ENCODE measurements around the gene PARP15. TPM values are rescaled to one million over a fixed set of nuclear protein-coding genes. Genes with fewer than 3 reads are reported as not detected.

PARP15 gene
- total and polyA plus RNA-seq, 2 experiments from 2014 or later, result 0.39 to 0.87 TPM

GRCh38 chr3:122627301-122627700 is 49.9 kb downstream of the PARP15 start (continued):
- TF ChIP-seq ZNF462 (CRISPR knock-in tag; IDR thresholded peaks at IDR 0.05) (no peak), EZH2 (IDR thresholded peaks at IDR 0.05; ENCODE audit: low read depth, unreplicated experiment) (no peak)

GRCh38 chr3:122628567-122628966 is 51.1 kb downstream of the PARP15 start:
- no peaks in the 10 kb centered on the region for H3K36me3 ChIP-seq (ENCODE audit: insufficient read depth)
- H3K36me3 Mint-ChIP-seq (ENCODE audit: low read depth), result no peaks in the 10 kb centered on the region
- H3K4me3 ChIP-seq, result no peak overlapping the region
- H3K27ac Mint-ChIP-seq, result no peak overlapping the region
- H2AFZ ChIP-seq, result no peak overlapping the region
- H3K4me1 ChIP-seq (ENCODE audit: insufficient read depth), result no peaks in the 10 kb centered on the region
- H3K4me2 ChIP-seq, result no peak overlapping the region
- no peaks in the 10 kb centered on the region for H3K27me3 ChIP-seq (ENCODE audit: insufficient read depth)
- no peaks in the 10 kb centered on the region for H4K20me1 ChIP-seq (replicated peaks; ENCODE audit: insufficient read depth)
- H3F3A ChIP-seq (replicated peaks; ENCODE audit: low read depth), result no peaks in the 10 kb centered on the region
- H3K9me2 ChIP-seq (ENCODE audit: insufficient read depth), result no peaks in the 10 kb centered on the region
- 0 out of 3 replicates have a peak, but pooled peaks cover 2% of the 10 kb centered on the region for H3K4me1 Mint-ChIP-seq
- ATAC-seq (no peak), DNase-seq (ENCODE audit: low spot score) (no peak)
- peaks cover 11% of the 10 kb centered on the region; the same call in 2 of the 3 replicates for H3K9me3 Mint-ChIP-seq
- H3K4me3 Mint-ChIP-seq, result no peak overlapping the region
- H3K27ac ChIP-seq (ENCODE audit: low read depth), result no peak overlapping the region
- peaks cover 6% of the 10 kb centered on the region for H3K27me3 Mint-ChIP-seq (ENCODE audit: insufficient read depth, low read depth, poor library complexity)
- H3K79me2 ChIP-seq (replicated peaks; ENCODE audit: insufficient read depth), result no peaks in the 10 kb centered on the region
- no peak for TF ChIP-seq EZH2 (IDR thresholded peaks at IDR 0.05; ENCODE audit: low read depth, unreplicated experiment)
- no peak for TF ChIP-seq CTCF (conservative IDR thresholded peaks at IDR 0.05; ENCODE audit: low read depth in 2 of 2)
- TF ChIP-seq CREB1 (CRISPR knock-in tag; IDR thresholded peaks at IDR 0.05; ENCODE audit: low read depth), result no peak
- no peak for TF ChIP-seq NANOG (IDR thresholded peaks at IDR 0.05; ENCODE audit: borderline replicate concordance)
- TF ChIP-seq ZNF462 (CRISPR knock-in tag; IDR thresholded peaks at IDR 0.05), result no peak
- no peak for TF ChIP-seq ZNF331 (CRISPR knock-in tag; IDR thresholded peaks at IDR 0.05; ENCODE audit: low read depth)
- TF ChIP-seq STAT1 (IDR thresholded peaks at IDR 0.05; ENCODE audit: unreplicated experiment), result no peak
- no peak for TF ChIP-seq EZH2phosphoT487 (IDR thresholded peaks at IDR 0.05; ENCODE audit: unreplicated experiment)
